D721Med (cell line): ENCODE data around the gene OIP5.
"Not testable (repeated sequence)": the region's sequence is repeated elsewhere in the genome, so short reads cannot be mapped to it uniquely, and the experiment has no call there.

Experiments
- DNase-seq: peaks from one replicate; pipeline ENCODE4 v3.0.0; 2011; ENCODE audit warnings: low spot score; ENCODE audit not compliant: insufficient read length
- FAIRE-seq: peaks from 2 replicates; lab custom pipeline; 2011; peaks lifted over from hg19 to GRCh38; lab: Jason Lieb, UNC
- TF ChIP-seq, protein P1 (sequence below): IDR thresholded peaks from 2 replicates; pipeline ENCODE4 v1.5.1; 2012; ENCODE audit warnings: mild to moderate bottlenecking, control low read depth; ENCODE audit not compliant: insufficient read depth; ENCODE audit errors: missing control alignments

The OIP5 gene

DNA sequence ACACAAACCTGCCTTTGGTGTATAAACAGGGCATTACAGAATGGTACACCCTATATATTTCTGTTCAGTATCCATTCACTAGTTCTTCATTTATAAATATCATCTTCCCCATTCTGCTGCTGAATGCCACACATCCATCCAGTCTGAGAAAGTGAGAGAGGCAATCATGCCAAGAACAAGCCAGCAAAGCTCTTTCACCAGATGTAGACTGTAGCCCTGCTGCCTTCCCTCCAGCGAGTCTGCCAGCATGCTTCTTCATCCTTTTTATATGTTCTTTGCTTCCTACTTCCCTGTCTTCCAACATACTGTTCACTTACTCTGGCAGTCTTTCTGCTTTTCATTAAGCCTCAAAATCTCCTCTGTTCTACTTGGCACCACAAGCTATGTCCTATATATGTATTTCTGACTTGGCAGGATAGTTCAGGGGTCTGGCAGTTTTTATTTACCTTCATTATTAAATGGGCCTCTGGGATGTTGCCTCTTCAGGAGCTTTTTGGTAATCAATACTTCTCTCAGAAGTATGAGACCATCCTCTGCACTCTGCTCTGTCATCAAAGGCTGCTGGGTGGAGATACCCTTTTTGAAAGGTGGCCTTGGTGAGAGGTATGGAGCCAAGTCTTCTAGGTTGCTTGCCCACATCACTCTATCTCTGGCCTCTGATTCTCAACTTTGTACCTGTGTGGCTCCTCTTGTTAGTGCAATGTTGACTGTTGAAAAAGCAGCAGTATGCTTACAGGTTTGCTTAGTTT, 52.7 kb downstream of the OIP5 start:
- TF ChIP-seq, protein P1, sequence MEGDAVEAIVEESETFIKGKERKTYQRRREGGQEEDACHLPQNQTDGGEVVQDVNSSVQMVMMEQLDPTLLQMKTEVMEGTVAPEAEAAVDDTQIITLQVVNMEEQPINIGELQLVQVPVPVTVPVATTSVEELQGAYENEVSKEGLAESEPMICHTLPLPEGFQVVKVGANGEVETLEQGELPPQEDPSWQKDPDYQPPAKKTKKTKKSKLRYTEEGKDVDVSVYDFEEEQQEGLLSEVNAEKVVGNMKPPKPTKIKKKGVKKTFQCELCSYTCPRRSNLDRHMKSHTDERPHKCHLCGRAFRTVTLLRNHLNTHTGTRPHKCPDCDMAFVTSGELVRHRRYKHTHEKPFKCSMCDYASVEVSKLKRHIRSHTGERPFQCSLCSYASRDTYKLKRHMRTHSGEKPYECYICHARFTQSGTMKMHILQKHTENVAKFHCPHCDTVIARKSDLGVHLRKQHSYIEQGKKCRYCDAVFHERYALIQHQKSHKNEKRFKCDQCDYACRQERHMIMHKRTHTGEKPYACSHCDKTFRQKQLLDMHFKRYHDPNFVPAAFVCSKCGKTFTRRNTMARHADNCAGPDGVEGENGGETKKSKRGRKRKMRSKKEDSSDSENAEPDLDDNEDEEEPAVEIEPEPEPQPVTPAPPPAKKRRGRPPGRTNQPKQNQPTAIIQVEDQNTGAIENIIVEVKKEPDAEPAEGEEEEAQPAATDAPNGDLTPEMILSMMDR = no peak
- DNase-seq (no peak), FAIRE-seq (no peak)

DNA sequence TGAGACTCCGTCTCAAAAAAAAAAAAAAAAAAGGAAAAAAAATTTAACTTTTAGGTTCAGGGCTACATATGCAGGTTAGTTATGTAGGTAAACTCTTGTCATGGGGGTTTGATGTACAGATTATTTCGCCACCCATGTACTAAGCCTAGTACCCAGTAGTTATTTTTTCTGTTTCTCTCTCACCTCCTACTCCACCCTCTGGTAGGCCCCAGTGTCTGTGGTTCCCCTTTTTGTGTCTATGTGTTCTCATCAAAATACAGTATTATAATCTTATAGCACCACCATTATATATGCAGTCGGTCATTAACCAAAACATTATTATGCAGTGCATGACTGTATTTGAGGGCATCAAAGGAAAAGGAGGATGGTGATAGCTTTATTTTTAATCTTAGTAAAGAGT, 54.1 kb downstream of the OIP5 start:
- TF ChIP-seq, protein P1 = no peak
- no peak for FAIRE-seq
- DNase-seq = no peak

GRCh38 chr15:41276831-41277230, 55.6 kb downstream of the OIP5 start:
- FAIRE-seq = no peak
- TF ChIP-seq, protein P1 = no peak
- DNase-seq = no peak

DNA sequence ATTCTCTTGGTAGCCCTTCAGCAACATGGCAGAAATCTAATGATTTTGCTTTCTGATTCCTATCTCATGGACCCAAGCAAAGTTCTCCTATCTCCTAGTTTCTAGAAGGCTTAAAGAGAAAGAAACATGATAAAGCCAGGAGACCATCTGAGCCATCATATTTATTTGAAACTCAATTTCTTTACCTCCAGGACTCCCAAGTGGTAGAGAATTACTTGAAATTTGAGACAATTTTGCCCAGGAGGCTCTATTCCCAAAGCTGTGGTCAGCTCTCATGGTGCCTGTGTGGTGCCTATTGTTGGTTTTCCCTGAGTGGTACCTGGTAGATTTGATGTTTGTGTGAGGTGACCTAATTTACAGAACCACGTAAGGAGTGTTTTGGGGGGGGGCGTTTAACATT, 62.5 kb downstream of the OIP5 start:
- DNase-seq = no peak
- TF ChIP-seq, protein P1 = no peak
- no peak for FAIRE-seq

GRCh38 chr15:41263891-41264351, 68.5 kb downstream of the OIP5 start:
- TF ChIP-seq, protein P1 = no peak
- DNase-seq (no peak), FAIRE-seq (no peak)

DNA sequence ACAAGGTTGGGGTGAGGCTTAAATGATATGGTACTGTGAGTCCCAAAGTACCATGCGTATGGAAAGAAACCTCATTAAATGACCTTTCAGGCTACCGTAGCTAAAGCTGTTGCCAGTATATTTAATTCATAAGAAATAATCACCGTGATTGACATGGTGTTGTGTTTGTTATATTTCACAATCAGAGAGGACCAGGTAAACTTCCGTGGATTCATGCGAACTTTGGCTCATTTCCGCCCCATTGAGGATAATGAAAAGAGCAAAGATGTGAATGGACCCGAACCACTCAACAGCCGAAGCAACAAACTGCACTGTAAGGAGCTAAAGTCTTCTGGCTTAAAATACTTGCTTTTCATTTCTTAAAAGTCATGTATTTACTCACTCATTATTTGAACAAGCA, 69.8 kb downstream of the OIP5 start:
- TF ChIP-seq, protein P1 = no peak
- FAIRE-seq (no peak), DNase-seq (no peak)

DNA sequence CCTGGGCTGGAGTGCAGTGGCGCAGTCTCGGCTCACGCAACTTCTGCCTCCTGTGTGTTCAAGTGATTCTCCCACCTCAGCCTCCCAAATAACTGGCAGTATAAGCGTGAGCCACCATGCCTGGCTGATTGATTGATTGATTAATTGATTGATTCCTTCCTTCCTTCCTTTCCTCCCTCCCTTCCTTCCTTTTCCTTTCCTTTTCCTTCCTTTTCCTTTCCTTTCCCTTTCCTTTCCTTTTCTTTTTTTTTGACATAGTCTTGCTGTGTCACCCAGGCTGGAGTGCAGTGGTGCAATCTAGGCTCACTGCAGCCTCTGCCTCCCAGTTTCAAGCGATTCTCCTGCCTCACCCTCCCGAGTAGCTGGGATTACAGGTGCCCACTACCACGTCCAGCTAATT, 71.5 kb downstream of the OIP5 start:
- not testable (repeated sequence) for FAIRE-seq, DNase-seq
